DND-41 (cell line): Measurements from ENCODE around the gene ZNF717.
"Not testable (repeated sequence)": the region's sequence is repeated elsewhere in the genome, so short reads cannot be mapped to it uniquely, and the experiment has no call there.

ENCODE experiments used
- ATAC-seq: fragments of 200-7000 bp; cut with Tn5 transposase; 3 replicates; pipeline ENCODE4 v1.9.1; 2021; ENCODE audit warnings: low read depth; ENCODE audit not compliant: insufficient read depth
- DNase-seq: peaks from one replicate; pipeline ENCODE4 v3.0.0-alpha.2; 2020
- H2AFZ ChIP-seq: 2 replicates; pipeline ENCODE4 v1.6.0; 2012; ENCODE audit warnings: low read depth, low read length
- H3K27ac ChIP-seq: 2 replicates; pipeline ENCODE4 v1.5.1; 2012; ENCODE audit warnings: low read length, inconsistent platforms
- H3K27me3 ChIP-seq: fragments of 200-600 bp; sonication (generic); 2 replicates; pipeline ENCODE4 v1.6.0; 2012; ENCODE audit warnings: low read length, mild to moderate bottlenecking, inconsistent platforms; ENCODE audit not compliant: insufficient read depth, poor library complexity
- H3K36me3 ChIP-seq: 2 replicates; pipeline ENCODE4 v1.5.1; 2012; ENCODE audit warnings: low read length, inconsistent platforms; ENCODE audit not compliant: insufficient read depth
- H3K4me1 ChIP-seq: 2 replicates; pipeline ENCODE4 v1.5.1; 2012; ENCODE audit warnings: mild to moderate bottlenecking, low read length; ENCODE audit not compliant: insufficient read depth
- H3K4me2 ChIP-seq: 2 replicates; pipeline ENCODE4 v1.6.0; 2012; ENCODE audit warnings: mild to moderate bottlenecking, moderate library complexity, low read length, inconsistent platforms; ENCODE audit not compliant: insufficient read depth
- H3K4me3 ChIP-seq, 2 experiments: fragments of 200-600 bp in 1 of 2; shearing (Covaris generic) in 1 of 2; 2 replicates each; pipeline ENCODE4 v1.5.1; 2012 to 2016; ENCODE audit warnings: inconsistent platforms in 2 of 2, low read length in 2 of 2, mild to moderate bottlenecking in 2 of 2, low read depth in 1 of 2, moderate library complexity in 1 of 2
- H3K79me2 ChIP-seq: 2 replicates; pipeline ENCODE4 v1.6.0; 2012; ENCODE audit warnings: low read length, inconsistent platforms; ENCODE audit not compliant: insufficient read depth
- H3K9ac ChIP-seq: 2 replicates; pipeline ENCODE4 v1.6.0; 2012; ENCODE audit warnings: low read depth, mild to moderate bottlenecking, inconsistent platforms, low read length, moderate library complexity
- H3K9me3 ChIP-seq: 2 replicates; pipeline ENCODE4 v1.5.1; 2012; ENCODE audit warnings: low read length, moderate library complexity, mild to moderate bottlenecking, inconsistent platforms; ENCODE audit not compliant: insufficient read depth, severe bottlenecking
- H4K20me1 ChIP-seq: 2 replicates; pipeline ENCODE4 v1.6.0; 2012; ENCODE audit warnings: low read length; ENCODE audit not compliant: insufficient read depth
- EZH2 ChIP-seq: IDR thresholded peaks from 3 replicates; pipeline ENCODE4 v1.6.1; 2012; ENCODE audit warnings: borderline replicate concordance, low read depth, mild to moderate bottlenecking, moderate library complexity, low read length, inconsistent platforms; ENCODE audit not compliant: severe bottlenecking
- TF ChIP-seq, protein P1 (sequence below): IDR thresholded peaks from 2 replicates; pipeline ENCODE4 v1.5.1; 2012; ENCODE audit warnings: borderline replicate concordance, low read length, moderate library complexity, mild to moderate bottlenecking; ENCODE audit not compliant: poor library complexity, severe bottlenecking; ENCODE audit errors: extremely low read depth

The ZNF717 gene

GRCh38 chr3:75782506-75782905 is 2.8 kb downstream of the ZNF717 start:
- peaks cover 3% of the 10 kb centered on the region for H3K9me3 ChIP-seq
- no peaks in the 10 kb centered on the region for H4K20me1 ChIP-seq
- H3K79me2 ChIP-seq, result no peaks in the 10 kb centered on the region
- ATAC-seq (no peak), DNase-seq (no peak)
- H3K36me3 ChIP-seq, result no peaks in the 10 kb centered on the region
- H3K4me1 ChIP-seq, result no peaks in the 10 kb centered on the region
- TF ChIP-seq, protein P1, sequence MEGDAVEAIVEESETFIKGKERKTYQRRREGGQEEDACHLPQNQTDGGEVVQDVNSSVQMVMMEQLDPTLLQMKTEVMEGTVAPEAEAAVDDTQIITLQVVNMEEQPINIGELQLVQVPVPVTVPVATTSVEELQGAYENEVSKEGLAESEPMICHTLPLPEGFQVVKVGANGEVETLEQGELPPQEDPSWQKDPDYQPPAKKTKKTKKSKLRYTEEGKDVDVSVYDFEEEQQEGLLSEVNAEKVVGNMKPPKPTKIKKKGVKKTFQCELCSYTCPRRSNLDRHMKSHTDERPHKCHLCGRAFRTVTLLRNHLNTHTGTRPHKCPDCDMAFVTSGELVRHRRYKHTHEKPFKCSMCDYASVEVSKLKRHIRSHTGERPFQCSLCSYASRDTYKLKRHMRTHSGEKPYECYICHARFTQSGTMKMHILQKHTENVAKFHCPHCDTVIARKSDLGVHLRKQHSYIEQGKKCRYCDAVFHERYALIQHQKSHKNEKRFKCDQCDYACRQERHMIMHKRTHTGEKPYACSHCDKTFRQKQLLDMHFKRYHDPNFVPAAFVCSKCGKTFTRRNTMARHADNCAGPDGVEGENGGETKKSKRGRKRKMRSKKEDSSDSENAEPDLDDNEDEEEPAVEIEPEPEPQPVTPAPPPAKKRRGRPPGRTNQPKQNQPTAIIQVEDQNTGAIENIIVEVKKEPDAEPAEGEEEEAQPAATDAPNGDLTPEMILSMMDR, result no peak
- TF ChIP-seq EZH2, result no peak
- no peak overlapping the region for H2AFZ ChIP-seq
- no peak overlapping the region for H3K4me3 ChIP-seq
- H3K27me3 ChIP-seq, result no peaks in the 10 kb centered on the region
- no peak overlapping the region for H3K27ac ChIP-seq
- no peak overlapping the region for H3K4me2 ChIP-seq
- no peak overlapping the region for H3K9ac ChIP-seq

DNA sequence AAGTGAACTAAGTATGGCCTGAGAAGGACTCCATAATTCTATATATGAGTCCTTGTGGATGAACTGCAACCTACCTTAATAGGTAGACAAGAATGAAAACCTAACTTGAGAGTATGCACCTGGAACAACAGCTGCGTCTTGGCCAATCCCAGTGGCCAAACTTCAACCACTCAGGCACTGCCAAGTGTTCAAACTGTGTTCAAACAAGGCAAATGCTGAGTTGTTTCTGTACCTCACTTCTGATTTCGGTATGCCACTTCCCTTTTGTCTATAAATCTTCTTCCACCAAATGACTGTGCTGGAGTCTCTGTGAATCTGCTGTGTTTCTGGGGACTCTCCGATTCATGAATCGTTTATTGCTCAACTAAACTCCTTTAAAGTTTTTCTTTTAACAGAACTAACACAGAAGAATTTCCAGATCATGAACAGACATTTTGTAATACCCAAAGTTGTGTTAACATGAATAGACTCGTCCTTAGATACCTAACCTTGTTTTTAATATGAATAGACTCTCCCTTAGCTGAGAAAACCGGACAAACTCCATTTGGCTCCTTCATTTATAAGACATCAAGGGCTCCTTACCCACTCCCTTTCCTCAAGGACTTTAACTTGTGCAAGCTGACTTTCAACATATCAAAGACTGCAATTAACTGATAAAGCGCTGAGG is 4.1 kb downstream of the ZNF717 start:
- Histone ChIP-seq H2AFZ (no peak overlapping the region), H4K20me1 (no peaks in the 10 kb centered on the region), H3K79me2 (no peaks in the 10 kb centered on the region), H3K4me1 (no peaks in the 10 kb centered on the region), H3K4me3 (no peak overlapping the region), H3K27me3 (no peaks in the 10 kb centered on the region), H3K9me3 (peaks cover 3% of the 10 kb centered on the region), H3K36me3 (no peaks in the 10 kb centered on the region), H3K4me2 (no peak overlapping the region), H3K9ac (no peak overlapping the region), H3K27ac (no peak overlapping the region)
- no peak for TF ChIP-seq EZH2
- TF ChIP-seq, protein P1, result no peak
- ATAC-seq (no peak), DNase-seq (no peak)

GRCh38 chr3:75777742-75778141 is 7.6 kb downstream of the ZNF717 start:
- H3K9me3 ChIP-seq, H3K27ac ChIP-seq, DNase-seq, H4K20me1 ChIP-seq, H3K36me3 ChIP-seq, H3K4me2 ChIP-seq, H3K9ac ChIP-seq, H2AFZ ChIP-seq, H3K79me2 ChIP-seq, H3K27me3 ChIP-seq, H3K4me3 ChIP-seq, H3K4me1 ChIP-seq, ATAC-seq: not testable (repeated sequence)

GRCh38 chr3:75771631-75772030 is 13.7 kb downstream of the ZNF717 start:
- H3K79me2 ChIP-seq, H3K4me3 ChIP-seq, H3K27ac ChIP-seq, H3K27me3 ChIP-seq, H3K9me3 ChIP-seq, H3K36me3 ChIP-seq, H3K9ac ChIP-seq, H2AFZ ChIP-seq, DNase-seq, H3K4me1 ChIP-seq, ATAC-seq, H3K4me2 ChIP-seq, H4K20me1 ChIP-seq: not testable (repeated sequence)
